Esophagus muscularis mucosa (tissue), 3 donors: ENCODE data around the gene SLIT1.

Source experiments
- CTCF ChIP-seq, 3 experiments: fragments of 200-600 bp in 2 of 3; fragments of 450-650 bp in 1 of 3; sonication (generic) in 2 of 3; IDR thresholded peaks; one replicate each; pipeline ENCODE4 v1.5.1; 2017 to 2019; ENCODE audit warnings: antibody characterized with exemption in 3 of 3, mild to moderate bottlenecking in 2 of 3, moderate library complexity in 1 of 3
- EP300 ChIP-seq: sonication (generic); formaldehyde crosslinking; IDR thresholded peaks from one replicate; pipeline ENCODE4 v1.6.1; 2017; ENCODE audit warnings: antibody characterized with exemption

- TF ChIP-seq CTCF (IDR thresholded peaks at IDR 0.05): no peak
- no peak for TF ChIP-seq EP300
These were observed 197.9 kb downstream of the SLIT1 start for GRCh38 chr10:96987842-96988175.
